ENCODE measurements around the gene EVL. TPM values are rescaled to one million over a fixed set of nuclear protein-coding genes. Genes with fewer than 3 reads are reported as not detected.
"Not testable (repeated sequence)": the region's sequence is repeated elsewhere in the genome, so short reads cannot be mapped to it uniquely, and the experiment has no call there.

The EVL gene
- total RNA-seq, 1 experiment from 2014 or later, result 21.7 TPM

DNA sequence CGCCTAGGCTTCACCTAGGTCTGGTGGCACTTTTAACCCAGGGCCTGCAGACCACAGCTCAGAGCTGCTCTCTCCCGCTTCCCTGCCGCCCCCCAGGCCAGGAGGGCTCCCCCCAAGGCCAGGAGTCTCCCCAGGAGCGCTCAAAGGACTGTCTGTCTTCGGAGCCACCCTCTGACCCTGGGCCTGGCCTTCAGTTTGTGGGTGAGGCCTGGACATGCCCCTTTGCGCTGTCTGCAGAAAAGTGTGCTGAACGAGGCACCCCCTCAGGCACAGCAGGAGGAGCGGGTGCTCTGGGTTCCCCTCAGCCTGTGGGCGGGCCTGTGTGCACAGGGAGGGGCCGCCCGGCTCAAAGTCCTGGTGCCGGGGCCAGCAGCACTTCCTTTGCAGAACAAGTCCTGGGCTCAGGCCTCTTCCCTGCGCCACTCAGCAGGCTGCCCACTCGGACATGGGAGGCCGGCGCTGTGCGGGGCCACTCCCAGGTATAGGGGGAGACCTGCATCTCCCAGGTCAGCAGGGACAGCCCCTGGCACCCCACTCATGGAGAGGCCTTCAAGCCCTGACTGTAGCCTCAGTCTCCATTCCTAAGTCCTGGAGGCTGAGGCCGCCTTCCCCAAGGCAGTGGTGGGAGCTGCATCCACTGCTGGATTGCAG lies 79.9 kb downstream of the EVL start:
- DNase-seq (ENCODE audit: low read depth), result no peak

DNA sequence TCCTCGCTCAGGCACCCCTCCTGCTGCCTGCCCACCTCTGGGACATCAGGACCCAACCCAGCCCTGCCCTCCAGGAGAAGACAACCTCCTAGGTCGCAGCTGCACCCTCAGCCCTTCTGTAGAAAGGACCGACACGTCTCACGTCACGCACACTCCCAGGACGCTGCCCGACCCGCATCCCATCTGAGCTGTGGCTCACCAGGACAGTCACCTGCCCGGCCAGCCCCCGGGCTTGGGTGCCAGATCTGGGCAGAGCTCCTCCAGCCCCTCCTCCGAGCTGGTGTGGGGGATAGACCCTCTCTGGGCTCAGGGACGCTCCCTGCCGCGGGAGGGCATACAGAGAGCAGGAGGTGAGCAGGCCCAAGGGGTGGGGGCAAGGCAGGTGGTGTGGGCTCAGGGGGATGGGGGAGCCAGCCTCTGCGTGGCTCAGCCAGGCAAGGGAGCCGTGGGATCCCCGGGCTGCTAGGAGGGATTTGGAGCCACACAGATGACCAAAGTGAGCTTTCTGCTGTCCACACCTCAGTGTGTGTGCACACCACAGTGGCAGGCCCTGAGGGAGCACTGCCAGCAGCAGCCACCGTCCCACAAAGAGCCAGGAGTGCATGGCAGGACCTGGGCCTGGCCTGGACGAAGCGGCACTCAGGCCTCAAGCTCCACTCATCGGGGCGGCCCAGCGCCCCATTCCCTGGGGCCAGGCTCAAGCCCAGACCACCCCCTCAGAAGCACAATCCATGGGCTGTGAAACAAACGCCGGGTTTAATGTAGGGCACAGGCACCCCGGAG lies 80.7 kb downstream of the EVL start:
- no peak for DNase-seq (ENCODE audit: low read depth)

DNA sequence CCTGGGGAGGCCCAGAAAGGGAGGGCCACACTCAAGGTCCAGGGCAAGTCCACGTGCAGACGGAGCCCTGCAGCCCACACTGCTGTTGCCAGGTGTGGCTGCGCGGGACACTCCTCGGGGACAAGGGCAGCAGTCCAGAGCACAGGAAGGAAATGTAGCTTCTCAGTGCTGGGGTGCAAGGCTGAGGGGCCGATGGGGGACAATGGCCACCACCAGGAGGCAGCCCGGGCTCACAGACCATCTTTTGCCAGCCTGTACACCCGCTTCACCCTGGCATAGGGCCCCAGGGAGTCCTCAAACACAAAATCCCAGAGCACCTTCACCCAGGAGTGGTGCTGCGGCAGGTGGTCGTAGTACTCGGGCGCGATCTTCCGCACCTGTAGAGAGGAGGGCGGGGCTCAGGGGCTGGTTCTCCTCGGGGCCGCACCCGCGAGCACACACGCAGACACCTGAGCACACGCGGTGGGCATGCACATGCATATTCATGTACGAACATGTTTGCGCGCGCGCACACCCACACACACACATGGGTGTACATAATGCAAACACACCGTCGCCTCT lies 81.4 kb downstream of the EVL start:
- no peak for DNase-seq (ENCODE audit: low read depth)

DNA sequence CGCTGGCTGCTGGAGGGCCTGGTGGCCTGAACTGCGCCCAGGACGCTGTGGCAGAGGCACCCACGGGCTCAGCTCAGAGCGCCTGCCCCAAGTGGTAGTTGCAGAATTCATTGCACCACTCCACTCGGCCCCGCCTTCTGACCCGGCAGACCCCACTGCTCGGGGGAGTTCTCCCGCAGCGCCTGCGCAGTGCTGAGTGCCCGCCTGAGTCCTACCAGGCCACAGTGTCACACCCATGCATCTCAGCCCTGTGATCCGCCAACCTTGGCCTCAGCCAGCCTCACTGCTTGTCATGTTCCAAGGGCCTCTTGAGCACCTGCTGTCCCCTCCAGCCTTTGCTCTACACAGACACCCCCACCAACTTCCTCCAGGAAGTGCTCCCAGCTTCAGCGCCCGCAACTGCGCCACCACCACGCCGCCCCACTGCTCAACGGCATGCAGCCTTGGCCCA lies 82.0 kb downstream of the EVL start:
- DNase-seq (ENCODE audit: low read depth), result no peak

DNA sequence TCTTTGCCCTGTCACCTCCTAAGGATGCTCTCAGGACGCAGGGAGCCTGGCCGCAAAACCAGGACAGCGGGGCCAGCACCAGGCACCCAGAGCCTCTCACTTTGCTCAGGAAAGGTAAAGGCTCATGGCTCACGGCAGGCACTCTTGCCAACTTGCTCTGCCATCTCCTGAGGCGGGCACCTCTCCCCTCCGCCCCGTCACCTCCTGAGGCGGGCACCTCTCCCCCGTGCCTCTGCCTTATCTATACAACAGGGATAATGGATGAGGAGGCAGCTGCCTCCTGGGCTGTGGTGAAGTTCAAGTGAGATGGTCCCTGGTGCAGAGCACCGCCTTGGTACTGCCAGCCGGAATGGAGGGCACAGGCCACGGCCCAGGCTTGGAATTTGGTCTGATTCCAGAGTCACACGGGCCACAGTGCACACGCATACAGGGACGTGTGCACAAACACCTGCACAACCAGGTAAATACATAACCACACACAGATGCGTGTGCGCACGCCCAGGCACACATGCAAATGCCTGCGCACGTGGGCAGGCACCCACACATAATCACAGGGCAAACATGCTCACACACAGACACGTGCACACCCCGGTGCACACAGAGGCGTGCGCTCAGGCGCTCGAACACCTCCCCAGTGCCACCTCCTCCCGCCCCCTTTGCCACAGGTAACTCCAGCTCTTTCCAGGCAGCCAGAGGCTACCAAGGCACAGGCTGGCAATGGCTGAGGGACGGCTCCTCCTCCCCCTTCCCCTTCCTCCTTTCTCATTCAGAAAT lies 82.7 kb downstream of the EVL start:
- no peak for DNase-seq (ENCODE audit: low read depth)

DNA sequence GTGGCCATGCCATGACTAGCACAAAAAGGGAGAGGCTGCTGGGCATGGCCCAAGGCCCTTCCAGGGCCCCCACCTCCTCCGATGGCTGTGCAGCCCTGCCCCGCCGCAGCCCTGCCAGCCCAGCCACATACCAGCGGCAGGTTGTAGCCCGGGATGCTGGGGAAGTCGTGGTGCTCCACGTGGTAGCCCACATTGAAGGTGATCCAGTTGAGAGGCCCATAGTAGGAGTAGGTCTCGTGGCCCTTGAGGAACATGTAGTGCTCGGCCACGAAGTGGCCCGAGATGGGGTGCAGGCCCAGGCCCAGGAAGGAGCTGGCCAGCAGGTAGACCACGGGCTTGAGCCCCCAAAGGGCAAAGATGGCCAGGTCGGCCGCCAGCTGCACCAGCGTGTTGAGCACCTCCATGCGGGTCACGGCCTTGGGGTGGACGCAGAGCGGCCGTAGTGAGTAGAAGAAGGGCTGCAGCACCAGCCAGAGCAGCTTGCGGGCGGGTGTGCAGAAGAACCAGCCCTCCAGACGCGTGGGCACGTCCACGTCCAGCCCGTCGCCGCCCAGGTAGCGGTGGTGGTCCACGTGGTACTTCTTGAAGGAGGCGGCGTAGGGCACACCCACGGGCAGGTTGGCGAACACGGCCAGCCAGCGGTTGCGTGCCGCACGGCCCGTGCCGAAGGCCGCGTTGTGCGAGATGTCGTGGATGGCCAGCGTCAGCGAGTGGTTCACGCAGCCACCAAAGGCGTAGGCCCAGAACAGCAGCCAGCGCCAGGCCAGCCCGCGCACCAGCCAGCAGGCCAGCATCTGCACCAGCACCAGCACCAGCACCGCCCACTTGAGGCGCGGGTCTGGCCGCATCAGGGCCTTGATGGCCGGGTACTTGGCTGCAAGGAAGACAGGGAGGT lies 83.9 kb downstream of the EVL start:
- DNase-seq (ENCODE audit: low read depth), result no peak

DNA sequence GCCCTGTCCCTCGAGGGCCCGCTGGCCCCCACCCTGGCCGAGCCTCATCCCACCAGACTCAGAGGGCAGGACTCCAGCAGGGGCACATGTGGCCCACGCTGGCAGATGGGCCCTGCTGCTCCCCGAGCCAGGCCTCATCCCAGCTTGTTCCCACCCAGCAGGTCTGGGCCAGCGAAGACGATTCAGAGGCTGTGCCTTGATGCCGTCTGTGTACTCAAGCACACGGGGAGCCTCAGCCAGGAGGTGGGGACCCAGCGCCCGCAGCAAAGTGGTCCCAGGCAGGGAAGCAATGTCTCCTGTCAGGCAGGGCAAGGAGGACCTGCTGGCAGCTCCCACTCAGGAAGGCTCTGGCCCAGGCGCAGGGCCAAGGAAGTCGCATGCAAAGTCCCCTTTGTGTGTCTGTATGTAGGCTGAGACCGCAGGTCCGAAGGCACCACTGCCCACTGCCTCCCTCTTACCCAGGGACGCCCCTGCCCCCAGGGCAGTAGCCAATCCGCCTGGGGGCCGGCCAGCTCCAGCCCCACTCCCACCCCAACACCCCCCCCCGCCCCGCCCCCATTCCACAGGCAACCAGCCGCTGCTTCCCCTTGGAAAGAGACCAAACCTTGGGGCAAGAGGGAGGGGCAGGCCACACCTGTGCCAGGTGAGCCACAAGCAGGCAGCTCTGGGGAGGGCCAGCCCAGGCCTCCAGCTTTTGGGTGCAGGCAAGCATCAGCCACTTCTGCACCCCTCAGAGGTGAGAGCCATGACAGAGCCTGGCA lies 84.8 kb downstream of the EVL start:
- DNase-seq (ENCODE audit: low read depth), result no peak

DNA sequence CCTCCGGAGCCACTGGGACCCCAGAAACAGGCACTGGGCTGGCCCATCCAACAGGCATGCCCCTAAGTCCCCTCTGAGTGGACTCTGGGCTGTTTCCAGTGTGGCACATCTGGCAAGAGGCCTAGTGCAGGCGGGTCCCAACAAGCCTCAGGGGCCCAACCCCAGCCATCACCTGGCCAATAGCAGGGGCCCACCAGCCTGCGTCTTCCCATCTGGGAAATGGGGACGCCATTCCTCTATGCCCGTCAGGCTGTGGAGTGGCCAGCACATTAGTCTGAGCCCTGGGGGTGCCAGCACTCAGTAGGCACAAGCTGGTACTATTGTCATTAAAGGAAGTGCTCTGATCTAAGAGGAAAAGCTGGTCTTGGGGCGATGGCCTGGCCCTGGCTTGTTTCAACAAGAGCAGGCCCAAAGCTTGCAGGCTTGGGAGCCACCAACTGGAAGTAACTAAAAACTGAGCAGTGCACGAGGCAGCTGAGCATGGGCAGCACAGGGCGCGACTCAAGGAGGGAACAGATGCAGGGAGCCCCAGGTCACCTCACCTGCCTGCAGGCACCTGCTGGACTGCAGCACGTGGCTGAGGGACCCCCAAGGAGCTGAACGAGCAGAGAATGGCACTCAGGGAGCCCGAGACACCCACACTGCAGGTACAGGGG lies 85.8 kb downstream of the EVL start:
- no peak for DNase-seq (ENCODE audit: low read depth)

DNA sequence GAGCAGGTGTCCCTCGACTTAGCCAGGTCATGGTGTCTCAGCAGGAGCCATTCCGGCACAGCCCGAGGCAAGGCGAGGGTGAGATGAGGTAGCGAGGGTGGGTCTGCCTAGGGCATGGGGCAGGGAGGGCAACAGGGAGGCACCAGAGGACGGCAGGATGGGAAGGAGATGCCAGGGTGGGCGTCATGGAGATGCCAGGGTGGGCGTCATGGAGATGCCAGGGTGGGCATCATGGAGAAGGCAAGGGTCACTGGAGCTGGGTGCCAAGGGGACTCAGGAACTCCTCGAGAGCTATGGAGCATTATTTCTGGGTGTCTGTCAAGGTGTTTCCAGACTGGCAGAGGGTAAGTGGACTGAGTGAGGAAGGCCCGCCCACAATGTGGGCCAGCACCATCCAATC lies 86.9 kb downstream of the EVL start:
- DNase-seq (ENCODE audit: low read depth), result no peak

DNA sequence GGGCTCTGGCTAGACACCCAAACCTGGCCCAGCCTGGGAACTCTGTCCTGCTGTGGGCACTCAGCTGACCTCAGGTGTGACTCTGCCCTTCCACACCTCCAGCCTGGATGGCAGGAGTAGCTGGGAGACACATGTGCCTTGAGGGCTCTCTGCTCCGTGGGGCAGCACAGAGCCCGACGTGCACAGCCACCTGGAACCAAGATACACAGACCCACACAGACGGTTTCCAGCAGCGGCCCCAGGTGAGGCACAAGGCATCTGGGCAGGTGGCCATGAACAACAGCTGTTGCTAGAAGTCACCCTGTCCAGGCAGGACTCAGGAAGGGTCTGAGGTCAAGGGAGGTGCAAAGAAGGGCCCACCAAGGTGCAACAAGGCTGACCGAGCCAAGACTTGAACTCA lies 88.3 kb downstream of the EVL start:
- no peak for DNase-seq (ENCODE audit: low read depth)

DNA sequence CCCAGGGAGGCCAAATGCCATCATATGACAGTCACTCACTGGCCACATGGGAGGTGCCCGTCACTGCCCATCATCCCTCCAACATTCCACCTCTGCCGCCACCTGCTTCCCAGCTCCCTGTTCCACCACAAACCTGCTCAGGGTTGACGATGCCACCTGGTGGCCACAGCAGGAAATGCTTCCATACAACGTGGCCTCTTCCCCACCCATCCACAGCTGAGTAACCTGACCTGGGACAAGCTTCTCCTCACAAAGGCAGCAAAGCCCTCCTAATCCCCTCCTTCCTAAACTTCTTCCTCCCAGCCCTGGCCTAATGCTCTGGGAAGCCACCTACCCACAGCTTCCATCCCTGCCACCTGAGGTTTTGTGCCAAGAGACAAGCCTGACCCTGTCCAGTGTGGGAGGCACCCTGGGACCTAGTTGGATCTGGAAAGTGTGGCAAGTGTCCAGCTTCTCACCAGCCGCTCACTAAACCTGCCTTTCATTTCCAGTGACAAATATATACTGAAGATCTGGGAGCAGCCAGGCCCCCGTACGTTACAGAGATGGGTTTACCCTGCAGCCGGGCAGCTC lies 89.9 kb downstream of the EVL start:
- DNase-seq (ENCODE audit: low read depth), result peak; percentile 65

DNA sequence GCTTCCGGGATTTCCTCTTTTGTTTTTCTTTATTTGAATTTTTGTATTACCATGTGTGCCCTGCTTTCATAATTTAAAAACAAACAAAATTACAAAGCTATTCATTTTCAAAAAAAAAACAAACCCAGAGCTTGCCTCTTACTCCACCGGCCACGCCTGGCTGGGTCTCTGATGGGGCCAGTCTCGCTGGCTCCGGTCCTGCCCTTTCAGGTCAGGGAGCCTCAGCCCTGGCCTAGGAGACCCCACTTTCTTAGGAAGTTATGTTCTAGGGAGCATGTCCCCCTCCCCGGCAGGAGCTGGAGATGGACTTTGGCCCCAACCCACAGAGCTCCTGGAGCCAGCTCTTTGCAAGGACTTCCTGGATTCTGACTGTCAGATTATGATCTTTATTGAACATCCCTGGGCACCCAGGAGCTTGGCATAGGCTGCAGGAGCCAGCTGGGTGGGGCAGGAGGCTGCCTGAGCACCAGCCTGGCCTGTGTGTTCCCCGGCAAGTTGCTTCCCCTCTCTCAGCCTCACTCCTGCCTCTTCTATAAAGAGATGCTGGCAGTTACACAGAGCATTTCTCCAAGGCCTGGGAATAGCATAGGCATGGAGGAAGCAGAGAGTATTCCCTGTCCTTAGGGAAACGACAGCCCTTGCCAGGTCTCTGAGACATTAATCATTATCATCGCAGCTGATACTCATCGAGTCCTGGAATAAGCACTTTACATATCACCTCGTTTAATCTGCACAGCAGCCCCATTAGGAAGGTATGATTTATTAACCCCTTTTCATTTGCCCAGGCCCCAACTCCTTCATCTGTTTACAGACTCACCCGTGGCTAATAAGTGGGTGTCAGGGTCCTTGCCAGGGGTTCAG lies 90.8 kb downstream of the EVL start:
- DNase-seq (ENCODE audit: low read depth), result no peak

DNA sequence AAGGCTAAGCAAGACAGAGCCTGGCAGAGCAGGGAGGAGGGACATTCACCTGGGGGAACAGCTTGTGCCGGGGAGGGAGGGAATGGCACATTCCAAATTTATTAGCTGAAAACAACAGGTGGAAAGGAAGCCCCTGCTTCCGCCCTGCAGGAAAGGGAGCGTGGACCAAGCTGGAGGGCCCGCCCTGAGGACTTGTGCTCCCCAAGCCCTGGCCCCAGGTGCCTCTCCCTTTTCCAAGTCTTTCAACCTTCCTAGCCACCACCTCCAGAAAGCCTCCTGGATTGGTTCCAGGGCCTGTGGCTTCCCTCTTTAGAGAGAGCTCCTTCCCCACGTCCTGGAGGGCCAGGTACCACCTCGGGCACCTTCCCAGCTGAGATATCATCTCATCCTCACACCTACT lies 91.6 kb downstream of the EVL start:
- no peak for DNase-seq (ENCODE audit: low read depth)

DNA sequence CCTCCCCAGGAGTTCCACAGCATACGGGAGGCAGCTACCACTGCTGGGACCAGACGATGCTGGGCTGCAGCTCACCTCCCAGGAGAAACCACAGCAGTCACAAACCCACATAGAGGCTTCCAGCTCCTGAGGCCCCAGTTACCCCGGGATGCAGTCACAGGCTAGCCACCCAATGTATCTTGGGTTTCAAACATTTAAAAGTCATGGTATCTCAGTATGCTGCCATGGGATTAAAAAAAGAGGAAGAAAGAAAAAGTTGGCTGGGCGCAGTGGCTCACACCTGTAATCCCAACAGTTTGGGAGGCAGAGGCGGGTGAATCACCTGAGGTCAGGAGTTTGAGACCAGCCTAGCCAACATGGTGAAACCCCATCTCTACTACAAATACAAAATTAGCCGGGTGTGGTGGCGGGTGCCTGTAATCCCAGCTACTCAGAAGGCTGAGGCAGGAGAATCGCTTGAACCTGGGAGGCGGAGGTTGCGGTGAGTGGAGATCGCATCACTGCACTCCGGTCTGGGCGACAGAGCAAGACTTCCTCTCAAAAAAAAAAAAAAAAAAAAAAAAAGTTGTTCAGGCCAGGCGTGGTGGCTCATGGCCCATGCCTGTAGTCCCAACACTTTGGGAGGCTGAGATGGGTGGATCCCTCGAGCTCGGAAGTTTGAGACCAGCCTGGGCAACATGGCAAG lies 92.5 kb downstream of the EVL start:
- DNase-seq (ENCODE audit: low read depth), result not testable (repeated sequence)

DNA sequence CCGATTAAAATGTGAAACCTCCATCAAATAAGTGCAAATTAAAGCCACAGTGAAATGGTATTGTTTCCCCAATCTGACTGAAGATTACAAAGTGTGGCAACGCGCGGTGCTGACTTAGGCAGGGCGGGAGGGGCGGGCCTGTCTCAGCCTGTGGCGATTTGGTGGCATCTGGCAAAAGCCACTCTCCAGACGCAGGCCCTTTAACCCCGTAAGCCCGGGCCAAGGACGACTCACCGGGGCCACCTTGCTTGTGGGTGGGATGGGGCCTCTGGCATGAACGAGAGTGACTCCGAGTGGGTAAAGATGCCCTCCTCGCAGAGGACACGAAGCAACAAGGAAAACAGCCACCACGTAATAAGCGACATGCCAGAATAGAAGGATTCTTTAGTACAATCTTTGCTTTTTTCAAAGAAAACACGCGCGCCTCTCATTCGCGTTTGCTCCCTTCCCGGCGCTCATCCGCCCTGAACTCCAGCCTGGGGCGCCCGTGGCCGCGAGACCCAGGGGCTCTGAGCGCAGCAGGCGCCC lies 93.4 kb downstream of the EVL start:
- no peak for DNase-seq (ENCODE audit: low read depth)

DNA sequence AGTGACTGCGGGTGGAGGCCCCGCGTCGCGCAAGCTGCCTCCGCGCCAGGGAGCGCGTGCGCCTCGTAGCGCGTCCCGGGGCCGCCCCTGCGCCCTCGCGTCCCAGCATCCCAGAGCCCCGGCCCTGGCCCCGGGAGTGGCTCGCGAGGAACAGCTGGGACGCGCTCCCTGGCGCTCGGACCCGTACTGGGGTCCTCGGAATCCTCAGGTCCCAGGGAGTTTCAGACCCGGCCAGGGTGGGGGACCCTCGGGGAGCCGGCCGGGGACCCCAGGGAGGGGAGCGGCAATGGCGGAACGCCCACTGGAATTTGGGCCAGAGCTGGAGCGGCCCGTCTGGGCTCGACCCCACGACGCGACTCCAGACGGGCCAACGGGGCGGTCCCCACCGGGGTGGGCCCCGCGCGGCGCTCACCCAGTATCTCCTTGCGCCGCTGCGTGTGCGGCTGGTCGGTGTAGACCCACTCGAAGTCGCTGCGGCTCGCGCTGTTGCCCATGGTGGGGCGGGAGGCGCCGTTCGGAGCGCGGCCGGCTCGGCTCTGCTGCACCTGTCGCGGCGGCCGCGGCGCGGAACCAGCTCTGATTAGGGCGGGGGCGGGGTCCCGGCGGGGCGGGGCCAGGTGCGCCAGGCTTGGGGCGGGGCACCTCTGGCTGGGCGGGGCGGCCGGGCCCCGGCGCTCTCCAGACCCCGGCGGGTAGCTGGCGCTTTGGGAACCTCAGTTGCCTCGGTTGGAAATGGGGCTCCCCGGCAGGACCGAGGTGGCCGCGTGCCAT lies 94.1 kb downstream of the EVL start, which contains the start of gene DEGS2:
Gene DEGS2 (minus strand): TSS at position 552 of the 771 bp plus-strand sequence. CDS start 58 bp downstream, at position 494.
- DNase-seq (ENCODE audit: low read depth), result no peak

Measured in HT1080 (cell line).